Right ventricle myocardium superior (tissue), 1 donor: ENCODE results near the gene SCO2. TPM values are rescaled to one million over a fixed set of nuclear protein-coding genes. Genes with fewer than 3 reads are reported as not detected.
"Not testable (repeated sequence)": the region's sequence is repeated elsewhere in the genome, so short reads cannot be mapped to it uniquely, and the experiment has no call there.

Experiments
- ATAC-seq: fragments of 200-7000 bp; cut with Tn5 transposase; one replicate; pipeline ENCODE4 v1.9.1; 2020; ENCODE audit warnings: mild to moderate bottlenecking; ENCODE audit not compliant: poor library complexity
- DNase-seq: peaks from one replicate; pipeline ENCODE4 v3.0.0-alpha.2; 2020
- intact Hi-C: fragments of 100-400 bp; cut with DNase I; formaldehyde crosslinking; loops from one replicate; pipeline ENCODE4 v1.11.2; 2022
- total RNA-seq: library from RNA; stranded (reverse); fragmentation: NEBNext Ultra II Directional; extraction: Animal tissue kit (Norgen Biotek cat#: 25700); gene quantifications from one replicate; pipeline ENCODE4 v1.2.1, GENCODE V29; 2021
- donor health status: DM: no; HTN: yes; CAD: no; lungs with severe emphysema.

SCO2 gene
- total RNA-seq, 1 donor from 2014 or later, result not detected

- ATAC-seq, result no peak
- intact Hi-C loops, result no loop called here
- DNase-seq, result peak; percentile 17
Measured at GRCh38 chr22:50535113-50535512, 9.7 kb upstream of the SCO2 start.

GRCh38 chr22:50533856-50534711 is 8.7 kb upstream of the SCO2 start:
- ATAC-seq, intact Hi-C loops: not testable (repeated sequence)
- peak; percentile 66 for DNase-seq

GRCh38 chr22:50532824-50533796 is 7.7 kb upstream of the SCO2 start:
- intact Hi-C loops, result no loop called here
- DNase-seq, result peak; percentile 45
- no peak for ATAC-seq

- ATAC-seq, result peak; percentile 59
- peak; percentile 93 for DNase-seq
- intact Hi-C loops, result no loop called here
Measured at GRCh38 chr22:50531962-50532674, 6.7 kb upstream of the SCO2 start.

GRCh38 chr22:50531546-50531961 is 6.2 kb upstream of the SCO2 start:
- ATAC-seq, result peak; percentile 25
- peak; percentile 82 for DNase-seq
- intact Hi-C loops, result no loop called here

DNA sequence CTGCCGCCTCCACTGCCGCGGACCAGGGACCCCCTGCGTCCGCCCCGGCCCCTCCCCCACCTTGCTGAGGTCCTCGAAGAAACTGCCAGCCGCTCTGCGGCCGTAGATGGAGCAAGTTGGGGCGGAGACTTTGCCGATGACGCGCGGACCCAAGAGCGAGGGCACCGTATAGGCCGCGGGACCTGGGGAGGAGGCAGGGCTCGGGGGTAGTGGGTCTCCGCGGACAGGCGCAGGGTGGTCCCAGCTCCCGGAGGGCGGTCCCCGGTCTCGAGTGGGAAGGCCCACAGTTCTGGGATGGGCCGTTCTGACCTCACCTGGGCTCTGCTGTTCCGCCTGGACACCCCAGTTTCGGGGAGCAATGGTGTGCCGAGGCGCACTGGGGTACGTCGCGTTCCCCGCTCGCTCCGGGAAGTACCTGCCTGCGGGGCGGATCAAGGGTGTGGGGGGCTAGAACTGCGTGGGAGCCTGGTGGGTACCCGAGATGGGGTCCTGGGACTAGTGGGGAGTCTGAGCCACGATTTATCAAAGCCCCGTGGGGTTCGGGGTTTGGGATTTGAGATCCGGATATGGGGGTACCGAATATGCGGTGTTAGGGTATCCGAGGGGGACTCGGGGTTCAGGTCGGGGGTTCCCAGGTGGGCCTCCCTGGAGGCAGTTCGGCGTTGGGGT is 5.6 kb upstream of the SCO2 start:
- intact Hi-C loops, result no loop called here
- DNase-seq, result peak; percentile 94
- peak; percentile 56 for ATAC-seq

GRCh38 chr22:50530580-50530876 is 5.1 kb upstream of the SCO2 start:
- intact Hi-C loops, result no loop called here
- no peak for ATAC-seq
- DNase-seq, result no peak

GRCh38 chr22:50529897-50530579 is 4.6 kb upstream of the SCO2 start, which contains the start of gene TYMP:
TYMP (minus strand) TSS chr22:50530012; CDS start chr22:50529709, 303 bp downstream.
- ATAC-seq (peak; percentile 46), DNase-seq (peak; percentile 93)
- intact Hi-C loops, result no loop called here

DNA sequence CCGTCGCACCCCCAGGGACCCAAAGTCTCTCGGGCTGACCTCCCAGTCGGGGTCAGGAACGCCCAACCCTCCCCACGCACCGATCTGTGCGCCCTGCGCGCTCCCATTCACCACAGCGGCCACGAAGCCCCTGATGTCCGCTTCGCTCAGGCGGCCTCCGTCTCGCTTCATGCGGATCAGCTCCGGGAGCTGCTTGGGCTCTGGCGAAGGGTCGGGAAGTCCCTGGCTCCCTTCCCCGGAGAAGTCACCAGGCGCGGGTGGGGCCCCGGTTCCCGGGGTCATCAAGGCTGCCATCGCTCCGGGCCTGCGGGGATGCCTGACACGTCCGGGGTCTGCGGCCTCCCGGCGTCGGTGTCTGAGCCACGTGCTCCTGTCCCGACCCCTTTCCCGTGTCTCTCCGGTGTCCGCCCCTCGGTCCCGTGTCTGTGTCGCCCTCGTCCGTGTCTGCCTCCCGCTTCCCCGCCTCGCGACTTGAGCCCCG is 4.1 kb upstream of the SCO2 start:
- intact Hi-C loops, result no loop called here
- ATAC-seq (no peak), DNase-seq (no peak)

DNA sequence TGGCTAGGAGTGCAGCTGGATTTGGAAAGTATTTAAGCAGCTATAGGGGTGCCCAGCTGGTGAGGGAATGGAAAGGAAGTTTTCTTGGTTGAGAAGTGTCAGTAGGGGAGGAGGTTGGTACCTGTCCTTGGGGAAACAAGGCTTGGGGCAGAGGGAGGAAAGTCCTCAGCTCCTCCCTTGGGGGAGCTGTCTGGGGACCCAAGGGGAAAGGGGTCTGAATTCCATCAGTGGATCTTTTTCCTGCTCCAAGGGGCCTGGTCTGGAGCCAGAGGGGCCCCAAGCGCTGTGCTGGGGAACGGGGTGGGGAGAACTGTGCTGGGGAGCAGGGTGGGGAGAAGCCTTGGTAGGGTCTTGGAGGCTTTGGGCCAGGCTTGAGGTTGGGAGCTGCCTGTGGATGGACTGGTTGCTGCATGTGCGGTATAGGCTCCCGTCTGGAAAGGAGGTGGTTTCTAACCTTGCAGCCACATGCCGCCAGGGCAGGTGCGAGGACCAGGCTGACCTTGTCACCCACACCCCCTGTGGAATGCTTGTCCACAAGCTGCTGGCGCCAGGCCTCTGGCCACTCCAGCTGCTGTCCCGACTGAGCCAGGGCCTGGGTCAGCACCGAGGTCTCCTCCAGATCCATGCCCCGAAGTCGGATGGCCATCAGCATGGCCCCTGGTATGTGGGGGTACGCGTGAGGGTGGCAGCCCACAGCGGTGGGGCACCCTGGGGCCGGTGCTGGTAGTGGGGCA is 3.5 kb upstream of the SCO2 start:
- DNase-seq, result no peak
- intact Hi-C loops, result no loop called here
- ATAC-seq, result no peak

DNA sequence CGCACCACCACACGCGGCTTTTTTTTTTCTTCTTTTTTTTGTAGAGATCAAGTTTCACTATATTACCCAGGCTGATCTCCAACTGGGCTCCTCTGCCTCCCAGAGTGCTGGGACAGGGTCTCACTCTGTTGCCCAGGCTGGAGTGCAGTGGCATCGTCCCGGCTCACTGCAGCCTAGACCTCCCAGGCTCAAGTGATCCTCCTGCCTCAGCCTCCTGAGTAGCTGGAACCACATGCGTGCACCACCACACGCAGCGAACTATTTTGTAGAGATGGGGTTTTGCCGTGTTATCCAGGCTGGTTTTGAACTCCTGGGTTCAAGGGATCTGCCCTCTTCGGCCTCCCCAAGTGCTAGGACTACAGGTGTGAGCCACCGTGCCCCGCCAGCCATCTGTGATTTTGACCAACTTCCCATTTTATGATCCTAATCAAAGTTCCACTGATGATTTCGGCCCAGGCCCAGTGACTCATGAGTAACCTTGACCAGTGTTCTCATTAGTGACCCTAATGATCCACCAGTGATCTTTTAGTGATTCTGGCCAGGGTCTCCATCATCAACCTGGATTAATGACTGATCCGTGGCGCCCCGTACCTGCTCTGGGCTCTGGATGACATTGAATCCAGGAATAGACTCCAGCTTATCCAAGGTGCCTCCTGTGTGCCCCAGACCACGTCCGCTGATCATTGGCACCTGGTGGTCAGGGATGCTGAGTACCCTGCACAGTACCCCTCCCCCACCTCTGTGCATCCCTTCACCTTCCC is 2.7 kb upstream of the SCO2 start:
- intact Hi-C loops, result no loop called here
- no peak for ATAC-seq
- no peak for DNase-seq

GRCh38 chr22:50526834-50527801 is 1.7 kb upstream of the SCO2 start:
- intact Hi-C loops, result no loop called here
- ATAC-seq, result peak; percentile 2
- peak; percentile 78 for DNase-seq

- intact Hi-C loops, result no loop called here
- ATAC-seq (peak; percentile 30), DNase-seq (peak; percentile 91)
Measured at GRCh38 chr22:50526108-50526833, 873 bp upstream of the SCO2 start.

DNA sequence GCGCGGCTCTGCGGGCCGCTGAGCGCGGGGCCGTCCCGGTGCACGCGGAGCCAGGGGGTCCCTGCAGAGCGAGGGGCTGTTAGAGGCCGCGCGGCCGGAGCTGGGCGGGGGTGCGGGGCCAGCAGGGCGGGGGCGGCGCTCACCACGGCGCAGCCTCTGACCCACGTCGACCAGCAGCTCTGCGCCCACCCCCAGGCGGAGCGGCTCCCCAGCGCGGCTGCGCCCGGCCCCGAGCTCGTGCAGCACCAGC is 385 bp upstream of the SCO2 start:
- peak; percentile 14 for ATAC-seq
- intact Hi-C loops, result no loop called here
- DNase-seq, result no peak

- ATAC-seq (no peak), DNase-seq (no peak)
Measured at GRCh38 chr22:50524676-50525103, 708 bp downstream of the SCO2 start.

More at GRCh38 chr22:50524676-50525103, 708 bp downstream of the SCO2 start:
- intact Hi-C loops, result no loop called here
